ENCODE results near the gene ATXN1. TPM values are rescaled to one million over a fixed set of nuclear protein-coding genes. Genes with fewer than 3 reads are reported as not detected.

Gene ATXN1
- total and polyA plus RNA-seq, 2 of the 13 experiments (the other 11 are each of a cell fraction or from before 2014, with no cell fraction given) = 20.7 to 39.5 TPM

DNA sequence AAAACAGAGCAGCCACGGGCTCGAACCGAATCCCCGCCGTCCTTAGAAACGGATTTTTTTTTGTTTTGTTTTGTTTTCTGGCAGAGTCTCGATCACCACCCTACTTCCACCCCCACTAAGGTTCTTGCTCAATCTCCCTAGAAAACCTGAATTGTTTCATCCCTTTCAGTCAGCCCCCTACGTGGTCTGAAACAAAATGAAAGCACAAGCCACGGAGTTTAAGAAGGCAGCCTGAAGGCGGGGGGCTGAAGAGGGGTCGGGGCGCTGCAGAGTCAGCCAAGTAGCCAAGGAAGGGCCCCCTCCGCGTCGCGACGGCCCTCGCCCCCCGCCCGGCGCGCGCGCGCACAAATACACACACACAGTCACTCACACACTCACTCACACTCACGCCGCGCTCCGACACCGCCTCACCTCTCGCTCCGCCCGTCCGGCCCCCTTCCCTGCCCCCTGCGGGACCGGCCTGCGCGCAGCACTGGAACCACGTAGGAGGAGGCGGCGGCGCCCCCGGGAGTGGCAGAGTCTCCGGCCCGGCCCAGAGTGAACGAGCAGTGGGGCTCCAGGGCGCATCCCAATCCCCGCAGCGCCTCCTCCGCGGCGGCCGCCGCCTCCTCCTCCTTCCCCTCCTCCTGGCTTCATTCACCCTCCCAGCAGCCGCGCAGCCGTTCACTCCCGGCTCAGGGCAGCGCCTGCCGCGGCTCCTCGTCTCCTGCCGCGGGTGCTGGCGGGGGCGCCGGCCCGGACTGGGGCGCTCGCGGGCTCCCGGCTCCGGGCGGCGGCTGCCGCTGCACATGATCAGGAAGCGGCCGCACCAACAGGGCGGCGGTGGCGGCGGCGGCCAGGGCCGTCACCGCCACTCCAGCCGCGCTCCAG lies 1.4 kb downstream of the ATXN1 start (continued):
- TF ChIP-seq ZNF180 (CRISPR knock-in tag; IDR thresholded peaks at IDR 0.05; ENCODE audit: borderline replicate concordance, low read depth) = no peak
- no peak for TF ChIP-seq PAF1 (CRISPR knock-in tag; IDR thresholded peaks at IDR 0.05)
- peak; percentile 28; the same call in 1 of the 2 replicates for TF ChIP-seq STAG1 (CRISPR knock-in tag; IDR thresholded peaks at IDR 0.05)
- TF ChIP-seq NRL (CRISPR knock-in tag; IDR thresholded peaks at IDR 0.05; ENCODE audit: borderline replicate concordance) = no peak
- TF ChIP-seq ZFY (CRISPR knock-in tag; IDR thresholded peaks at IDR 0.05) = peak; percentile 83
- peak; percentile 83 for TF ChIP-seq ATF7-NPFF (CRISPR knock-in tag; IDR thresholded peaks at IDR 0.05; ENCODE audit: low read depth)
- TF ChIP-seq MIER2 (CRISPR knock-in tag; IDR thresholded peaks at IDR 0.05) = no peak
- TF ChIP-seq, protein P1, sequence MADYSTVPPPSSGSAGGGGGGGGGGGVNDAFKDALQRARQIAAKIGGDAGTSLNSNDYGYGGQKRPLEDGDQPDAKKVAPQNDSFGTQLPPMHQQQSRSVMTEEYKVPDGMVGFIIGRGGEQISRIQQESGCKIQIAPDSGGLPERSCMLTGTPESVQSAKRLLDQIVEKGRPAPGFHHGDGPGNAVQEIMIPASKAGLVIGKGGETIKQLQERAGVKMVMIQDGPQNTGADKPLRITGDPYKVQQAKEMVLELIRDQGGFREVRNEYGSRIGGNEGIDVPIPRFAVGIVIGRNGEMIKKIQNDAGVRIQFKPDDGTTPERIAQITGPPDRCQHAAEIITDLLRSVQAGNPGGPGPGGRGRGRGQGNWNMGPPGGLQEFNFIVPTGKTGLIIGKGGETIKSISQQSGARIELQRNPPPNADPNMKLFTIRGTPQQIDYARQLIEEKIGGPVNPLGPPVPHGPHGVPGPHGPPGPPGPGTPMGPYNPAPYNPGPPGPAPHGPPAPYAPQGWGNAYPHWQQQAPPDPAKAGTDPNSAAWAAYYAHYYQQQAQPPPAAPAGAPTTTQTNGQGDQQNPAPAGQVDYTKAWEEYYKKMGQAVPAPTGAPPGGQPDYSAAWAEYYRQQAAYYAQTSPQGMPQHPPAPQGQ (CRISPR knock-in tag; IDR thresholded peaks at IDR 0.05; ENCODE audit: borderline replicate concordance) = no peak
- peak; percentile 68 for TF ChIP-seq POLR2AphosphoS5 (IDR thresholded peaks at IDR 0.05; ENCODE audit: low read depth, low read length)
- TF ChIP-seq JARID2 (CRISPR knock-in tag; IDR thresholded peaks at IDR 0.05; ENCODE audit: insufficient replicate concordance) = no peak
- no peak for TF ChIP-seq CBX2 (IDR thresholded peaks at IDR 0.05; ENCODE audit: low read depth, low read length)
- no peak for TF ChIP-seq CBX2 (CRISPR knock-in tag; IDR thresholded peaks at IDR 0.05; ENCODE audit: low read depth)
- TF ChIP-seq NFKB2 (CRISPR knock-in tag; IDR thresholded peaks at IDR 0.05; ENCODE audit: borderline replicate concordance) = peak; percentile 67; the same call in 1 of the 2 replicates
- no peak for TF ChIP-seq FIP1L1 (IDR thresholded peaks at IDR 0.05; ENCODE audit: borderline replicate concordance, insufficient read depth, low read depth, low read length)
- TF ChIP-seq PRMT3 (CRISPR knock-in tag; IDR thresholded peaks at IDR 0.05; ENCODE audit: borderline replicate concordance, low read depth) = no peak
- peak; percentile 46; the same call in 1 of the 2 replicates for TF ChIP-seq GATAD2A (CRISPR knock-in tag; IDR thresholded peaks at IDR 0.05)
- TF ChIP-seq THAP11 (CRISPR knock-in tag; IDR thresholded peaks at IDR 0.05) = peak; percentile 60; the same call in 1 of the 2 replicates
- no peak for TF ChIP-seq ATRX (CRISPR knock-in tag; IDR thresholded peaks at IDR 0.05; ENCODE audit: borderline replicate concordance)
- TF ChIP-seq NR2F6 (IDR thresholded peaks at IDR 0.05) = no peak
- TF ChIP-seq NR2F6 (CRISPR knock-in tag; IDR thresholded peaks at IDR 0.05) = peak; percentile 69; the same call in 1 of the 2 replicates
- no peak for TF ChIP-seq ELF1 (CRISPR knock-in tag; IDR thresholded peaks at IDR 0.05)
- no peak for TF ChIP-seq ZNF260 (CRISPR knock-in tag; IDR thresholded peaks at IDR 0.05; ENCODE audit: borderline replicate concordance, low read depth)
- TF ChIP-seq ADNP (CRISPR knock-in tag; IDR thresholded peaks at IDR 0.05) = no peak
- no peak for TF ChIP-seq HHEX (CRISPR knock-in tag; IDR thresholded peaks at IDR 0.05)
- peak; percentile 86 for TF ChIP-seq TMF1 (CRISPR knock-in tag; IDR thresholded peaks at IDR 0.05; ENCODE audit: low read depth)
- TF ChIP-seq TGIF2 (CRISPR knock-in tag; IDR thresholded peaks at IDR 0.05) = no peak
- TF ChIP-seq MAZ (IDR thresholded peaks at IDR 0.05; ENCODE audit: borderline replicate concordance, low read depth, low read length) = peak; percentile 91
- TF ChIP-seq MAZ (CRISPR knock-in tag; IDR thresholded peaks at IDR 0.05; ENCODE audit: low read depth) = peak; percentile 50
- TF ChIP-seq ZNF563 (CRISPR knock-in tag; IDR thresholded peaks at IDR 0.05) = no peak; the same call in 1 of the 2 replicates
- TF ChIP-seq, protein P2, sequence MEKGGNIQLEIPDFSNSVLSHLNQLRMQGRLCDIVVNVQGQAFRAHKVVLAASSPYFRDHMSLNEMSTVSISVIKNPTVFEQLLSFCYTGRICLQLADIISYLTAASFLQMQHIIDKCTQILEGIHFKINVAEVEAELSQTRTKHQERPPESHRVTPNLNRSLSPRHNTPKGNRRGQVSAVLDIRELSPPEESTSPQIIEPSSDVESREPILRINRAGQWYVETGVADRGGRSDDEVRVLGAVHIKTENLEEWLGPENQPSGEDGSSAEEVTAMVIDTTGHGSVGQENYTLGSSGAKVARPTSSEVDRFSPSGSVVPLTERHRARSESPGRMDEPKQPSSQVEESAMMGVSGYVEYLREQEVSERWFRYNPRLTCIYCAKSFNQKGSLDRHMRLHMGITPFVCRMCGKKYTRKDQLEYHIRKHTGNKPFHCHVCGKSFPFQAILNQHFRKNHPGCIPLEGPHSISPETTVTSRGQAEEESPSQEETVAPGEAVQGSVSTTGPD (CRISPR knock-in tag; IDR thresholded peaks at IDR 0.05) = no peak
- TF ChIP-seq ZBTB7B (CRISPR knock-in tag; IDR thresholded peaks at IDR 0.05) = peak; percentile 92
